ENCODE results near the gene PDCD2. TPM values are rescaled to one million over a fixed set of nuclear protein-coding genes. Genes with fewer than 3 reads are reported as not detected.

The PDCD2 gene
- total RNA-seq, 4 donors from 2014 or later, result 61.5 to 113 (median 83.0) TPM

GRCh38 chr6:170542031-170542719 is 42.3 kb downstream of the PDCD2 start:
- in situ Hi-C loops (cut with MboI; ENCODE audit: low sequenced_read_pairs in 4 of 4), result no loop called here
- Histone ChIP-seq H3K27me3 (no peaks in the 10 kb centered on the region), H3K27ac (peak overlapping the region in 1 of 4 donors; percentile 7), H3K4me1 (peaks cover 11 to 24% of the 10 kb centered on the region in 2 donors), H3K9me3 (no peaks in the 10 kb centered on the region), H3K36me3 (peaks cover 2 to 88% of the 10 kb centered on the region in 2 donors), H3K4me3 (no peak overlapping the region)
- no peak for TF ChIP-seq CTCF (IDR thresholded peaks at IDR 0.05 in 4 of 5, conservative IDR thresholded peaks at IDR 0.05 in 1 of 5)
- TF ChIP-seq POLR2A (IDR thresholded peaks at IDR 0.05), result no peak
- intact Hi-C loops (cut with DNase I; ENCODE audit: low total_unique reads), result no loop called here
- ATAC-seq (no peak), DNase-seq (no peak)

DNA sequence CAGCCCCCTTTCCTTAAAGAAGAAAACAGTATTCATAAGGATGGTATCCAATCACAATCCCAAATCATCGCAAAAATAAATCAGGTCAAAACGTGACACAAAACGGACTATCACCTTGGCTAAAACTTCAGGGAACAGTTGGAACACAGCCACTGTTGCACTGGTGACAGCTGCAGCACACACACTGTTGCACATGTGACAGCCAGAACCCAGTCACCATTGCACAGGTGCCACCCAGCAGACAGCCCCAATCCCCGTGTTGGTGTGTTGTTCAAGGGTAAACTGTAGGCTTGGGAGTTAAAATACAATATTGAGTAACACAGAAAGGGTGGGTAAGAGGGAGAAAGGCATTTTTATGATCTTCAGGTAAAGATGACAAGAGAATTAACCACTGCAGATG is 47.1 kb downstream of the PDCD2 start:
- DNase-seq (peak; percentile 18 to 46), ATAC-seq (peak; percentile 65)
- Histone ChIP-seq H3K4me3 (no peak overlapping the region), H3K4me1 (peaks cover 3 to 11% of the 10 kb centered on the region in 2 donors), H3K27me3 (no peaks in the 10 kb centered on the region), H3K36me3 (peaks cover 3 to 87% of the 10 kb centered on the region in 2 donors), H3K27ac (peak overlapping the region; percentile 68 to 75 (median 70)), H3K9me3 (no peaks in the 10 kb centered on the region)
- in situ Hi-C loops (cut with MboI; ENCODE audit: low sequenced_read_pairs in 4 of 4) (no loop called here), intact Hi-C loops (cut with DNase I; ENCODE audit: low total_unique reads) (no loop called here)
- TF ChIP-seq POLR2A (IDR thresholded peaks at IDR 0.05), result no peak
- TF ChIP-seq CTCF (IDR thresholded peaks at IDR 0.05 in 4 of 5, conservative IDR thresholded peaks at IDR 0.05 in 1 of 5), result no peak

GRCh38 chr6:170536671-170537070 is 47.8 kb downstream of the PDCD2 start:
- DNase-seq (no peak), ATAC-seq (no peak)
- Histone ChIP-seq H3K27me3 (no peaks in the 10 kb centered on the region), H3K9me3 (no peaks in the 10 kb centered on the region), H3K36me3 (peaks cover 3 to 84% of the 10 kb centered on the region in 2 donors), H3K4me1 (peaks cover 3 to 11% of the 10 kb centered on the region in 2 donors), H3K4me3 (no peak overlapping the region), H3K27ac (peak overlapping the region; percentile 68 to 75 (median 70))
- in situ Hi-C loops (cut with MboI; ENCODE audit: low sequenced_read_pairs in 4 of 4), result no loop called here
- intact Hi-C loops (cut with DNase I; ENCODE audit: low total_unique reads), result no loop called here
- no peak for TF ChIP-seq CTCF (IDR thresholded peaks at IDR 0.05 in 4 of 5, conservative IDR thresholded peaks at IDR 0.05 in 1 of 5)
- no peak for TF ChIP-seq POLR2A (IDR thresholded peaks at IDR 0.05)

DNA sequence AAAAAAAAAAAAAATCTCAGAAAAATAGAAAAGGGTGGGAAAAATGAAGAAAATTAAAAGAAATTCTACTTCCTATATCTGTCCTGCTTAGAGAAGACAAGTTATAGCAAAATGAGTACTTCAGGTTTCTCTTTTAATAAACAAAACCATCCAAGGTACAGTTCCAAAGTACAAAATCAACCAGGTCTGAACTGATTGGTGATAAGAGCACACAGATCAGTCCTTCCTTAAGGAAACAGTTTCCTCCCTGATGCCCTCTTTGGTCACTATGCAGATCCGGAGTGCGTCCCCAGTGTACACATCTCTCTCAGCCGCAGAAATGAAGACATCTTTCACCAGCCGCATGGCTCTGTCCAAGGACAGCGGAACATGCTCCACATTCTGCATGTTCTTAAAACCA is 49.4 kb downstream of the PDCD2 start:
- TF ChIP-seq CTCF (IDR thresholded peaks at IDR 0.05 in 4 of 5, conservative IDR thresholded peaks at IDR 0.05 in 1 of 5) (no peak), POLR2A (IDR thresholded peaks at IDR 0.05) (no peak)
- DNase-seq (no peak), ATAC-seq (no peak)
- in situ Hi-C loops (cut with MboI; ENCODE audit: low sequenced_read_pairs in 4 of 4) (no loop called here), intact Hi-C loops (cut with DNase I; ENCODE audit: low total_unique reads) (no loop called here)
- no peaks in the 10 kb centered on the region for H3K9me3 ChIP-seq
- no peak overlapping the region for H3K4me3 ChIP-seq
- H3K4me1 ChIP-seq, result peaks cover 3 to 11% of the 10 kb centered on the region in 2 donors
- H3K27ac ChIP-seq, result peak overlapping the region in 2 of 4 donors; percentile 22 to 68
- H3K27me3 ChIP-seq, result no peaks in the 10 kb centered on the region
- peaks cover 3 to 82% of the 10 kb centered on the region in 2 donors for H3K36me3 ChIP-seq
